ENCODE results near the gene CCDC33. TPM values are rescaled to one million over a fixed set of nuclear protein-coding genes. Genes with fewer than 3 reads are reported as not detected.

Gene CCDC33
- total RNA-seq, 1 experiment from 2014 or later, result 0.77 TPM

DNA sequence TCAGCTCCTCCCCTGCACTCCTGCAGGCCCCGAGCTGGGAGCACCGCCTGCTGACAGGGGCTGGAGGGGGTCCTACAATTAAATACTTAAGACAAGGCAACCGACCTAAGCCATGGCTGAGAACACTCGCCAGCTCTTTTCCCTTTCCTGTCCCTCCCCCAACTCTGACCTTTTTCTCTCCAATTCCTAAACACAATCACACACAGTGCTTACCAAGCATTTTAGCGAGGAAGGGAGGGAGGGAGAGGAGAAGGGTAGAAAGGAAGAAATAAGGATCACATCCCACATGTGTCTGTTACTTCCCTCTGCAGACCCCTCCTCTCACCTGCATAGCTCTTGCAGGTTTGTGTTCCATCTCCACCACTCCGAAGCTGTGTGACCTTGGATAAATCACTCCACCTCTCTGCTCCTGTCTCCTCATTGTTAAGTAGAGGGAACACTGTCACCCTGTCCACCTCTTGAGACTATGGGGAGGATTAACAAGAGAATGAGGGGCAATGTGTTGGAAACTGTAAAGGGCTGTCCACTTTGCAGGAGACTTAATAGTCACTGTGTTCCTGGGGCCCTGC, 67.7 kb downstream of the CCDC33 start:
- Histone ChIP-seq H3K9me2 (replicated peaks; ENCODE audit: low read length) (no peaks in the 10 kb centered on the region), H3K79me2 (ENCODE audit: low read length) (no peaks in the 10 kb centered on the region), H3F3A (ENCODE audit: low read length, unreplicated experiment) (no peaks in the 10 kb centered on the region), H3K4me2 (ENCODE audit: low read length) (no peak overlapping the region), H3K4me3 (ENCODE audit: low read length) (no peak overlapping the region), H3K4me1 (ENCODE audit: insufficient read depth, low read length) (no peaks in the 10 kb centered on the region), H3K9ac (ENCODE audit: low read length) (no peak overlapping the region), H3K36me3 (ENCODE audit: low read depth, low read length) (no peaks in the 10 kb centered on the region), H3K9me3 (ENCODE audit: low read length) (no peaks in the 10 kb centered on the region), H3K27me3 (ENCODE audit: low read length) (peaks cover 27% of the 10 kb centered on the region; the same call in 1 of the 2 replicates), H4K20me1 (ENCODE audit: low read length) (no peaks in the 10 kb centered on the region), H2AFZ (ENCODE audit: low read length) (no peak overlapping the region), H3K27ac (ENCODE audit: low read length) (no peak overlapping the region)
- ChIA-PET CTCF (interaction anchor here (0.6 to 1.1 kb wide), 2 partner anchors 175 to 176 kb away, joined by 4 to 10 read pairs; no protein-coding TSS in a partner anchor), POLR2A (ENCODE audit: unreplicated experiment) (interaction anchor here (0.6 kb wide), 1 partner anchor 64 kb away, joined by 6 read pairs; no protein-coding TSS in a partner anchor)
- no peak for TF ChIP-seq EZH2phosphoT487 (IDR thresholded peaks at IDR 0.05; ENCODE audit: borderline replicate concordance, low read length)
- no peak for TF ChIP-seq EZH2 (IDR thresholded peaks at IDR 0.05; ENCODE audit: low read length, unreplicated experiment)
- TF ChIP-seq, protein P1, sequence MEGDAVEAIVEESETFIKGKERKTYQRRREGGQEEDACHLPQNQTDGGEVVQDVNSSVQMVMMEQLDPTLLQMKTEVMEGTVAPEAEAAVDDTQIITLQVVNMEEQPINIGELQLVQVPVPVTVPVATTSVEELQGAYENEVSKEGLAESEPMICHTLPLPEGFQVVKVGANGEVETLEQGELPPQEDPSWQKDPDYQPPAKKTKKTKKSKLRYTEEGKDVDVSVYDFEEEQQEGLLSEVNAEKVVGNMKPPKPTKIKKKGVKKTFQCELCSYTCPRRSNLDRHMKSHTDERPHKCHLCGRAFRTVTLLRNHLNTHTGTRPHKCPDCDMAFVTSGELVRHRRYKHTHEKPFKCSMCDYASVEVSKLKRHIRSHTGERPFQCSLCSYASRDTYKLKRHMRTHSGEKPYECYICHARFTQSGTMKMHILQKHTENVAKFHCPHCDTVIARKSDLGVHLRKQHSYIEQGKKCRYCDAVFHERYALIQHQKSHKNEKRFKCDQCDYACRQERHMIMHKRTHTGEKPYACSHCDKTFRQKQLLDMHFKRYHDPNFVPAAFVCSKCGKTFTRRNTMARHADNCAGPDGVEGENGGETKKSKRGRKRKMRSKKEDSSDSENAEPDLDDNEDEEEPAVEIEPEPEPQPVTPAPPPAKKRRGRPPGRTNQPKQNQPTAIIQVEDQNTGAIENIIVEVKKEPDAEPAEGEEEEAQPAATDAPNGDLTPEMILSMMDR (conservative IDR thresholded peaks at IDR 0.05; ENCODE audit: low read depth, low read length), result no peak
- intact Hi-C loops (cut with micrococcal nuclease), result loop anchor here (10.0 kb wide), 1 partner anchor 329 kb away; no protein-coding TSS in a partner anchor
- BruUV-seq (replicated peaks), result no TSS peak
- no peak for DNase-seq
- ATAC-seq, result no peak

DNA sequence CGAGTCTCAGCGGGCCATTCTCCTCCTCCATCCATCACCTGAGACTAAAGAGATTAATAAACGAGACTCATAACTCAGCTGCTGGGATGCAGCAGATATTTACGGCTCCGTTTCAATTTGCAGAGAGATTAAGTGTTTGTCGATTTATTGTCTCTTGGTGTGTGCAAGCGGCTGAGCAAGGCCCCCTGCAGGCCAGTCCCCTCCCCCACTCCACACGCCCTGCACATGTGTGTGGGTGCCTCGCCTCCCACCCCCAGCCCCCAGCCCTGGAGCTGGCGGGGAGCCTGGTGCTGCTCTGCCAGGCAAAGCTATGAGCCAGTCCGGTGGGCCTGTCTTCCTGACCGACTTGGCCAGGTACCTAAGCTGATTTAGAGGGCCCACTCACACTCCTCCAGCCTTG, 68.3 kb downstream of the CCDC33 start:
- no peaks in the 10 kb centered on the region for H3K36me3 ChIP-seq (ENCODE audit: low read depth, low read length)
- no peak overlapping the region for H3K4me3 ChIP-seq (ENCODE audit: low read length)
- no peak for ATAC-seq
- no peak overlapping the region for H3K4me2 ChIP-seq (ENCODE audit: low read length)
- BruUV-seq (replicated peaks), result no TSS peak
- H2AFZ ChIP-seq (ENCODE audit: low read length), result no peak overlapping the region
- DNase-seq, result no peak
- H3K27ac ChIP-seq (ENCODE audit: low read length), result no peak overlapping the region
- H3K4me1 ChIP-seq (ENCODE audit: insufficient read depth, low read length), result no peaks in the 10 kb centered on the region
- H3K9me2 ChIP-seq (replicated peaks; ENCODE audit: low read length), result no peaks in the 10 kb centered on the region
- intact Hi-C loops (cut with micrococcal nuclease), result loop anchor here (10.0 kb wide), 1 partner anchor 330 kb away; no protein-coding TSS in a partner anchor
- H3K27me3 ChIP-seq (ENCODE audit: low read length), result peaks cover 25% of the 10 kb centered on the region
- ChIA-PET POLR2A (ENCODE audit: unreplicated experiment) (interaction anchor here (0.6 kb wide), 1 partner anchor 65 kb away, joined by 6 read pairs; no protein-coding TSS in a partner anchor), CTCF (interaction anchor here (1.1 kb wide), 1 partner anchor 176 kb away, joined by 4 read pairs; no protein-coding TSS in a partner anchor)
- H4K20me1 ChIP-seq (ENCODE audit: low read length), result no peaks in the 10 kb centered on the region
- H3K79me2 ChIP-seq (ENCODE audit: low read length), result no peaks in the 10 kb centered on the region
- no peak overlapping the region for H3K9ac ChIP-seq (ENCODE audit: low read length)
- TF ChIP-seq EZH2phosphoT487 (IDR thresholded peaks at IDR 0.05; ENCODE audit: borderline replicate concordance, low read length) (no peak), EZH2 (IDR thresholded peaks at IDR 0.05; ENCODE audit: low read length, unreplicated experiment) (no peak)
- TF ChIP-seq, protein P1 (conservative IDR thresholded peaks at IDR 0.05; ENCODE audit: low read depth, low read length), result no peak
- H3F3A ChIP-seq (ENCODE audit: low read length, unreplicated experiment), result no peaks in the 10 kb centered on the region
- no peaks in the 10 kb centered on the region for H3K9me3 ChIP-seq (ENCODE audit: low read length)

DNA sequence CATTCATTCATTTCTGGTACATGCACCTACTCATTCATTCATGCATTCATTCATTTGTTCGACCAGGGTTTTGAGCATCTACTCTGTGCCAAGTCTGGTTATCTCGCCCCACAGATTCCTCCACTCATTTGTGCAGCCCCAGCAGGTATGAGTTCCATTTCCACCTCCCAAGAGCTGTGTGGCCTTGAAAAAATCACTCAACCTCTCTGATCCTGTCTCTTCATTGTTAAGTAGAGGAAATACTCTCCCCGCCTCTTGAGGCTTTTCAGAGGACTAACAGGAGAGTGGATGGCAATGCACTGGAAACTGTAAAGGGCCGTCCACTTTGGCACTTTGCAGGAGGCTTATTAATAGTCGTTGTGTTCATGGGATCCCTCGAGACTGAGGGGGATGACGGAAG, 69.6 kb downstream of the CCDC33 start:
- no peaks in the 10 kb centered on the region for H4K20me1 ChIP-seq (ENCODE audit: low read length)
- H2AFZ ChIP-seq (ENCODE audit: low read length), result no peak overlapping the region
- ChIA-PET POLR2A (ENCODE audit: unreplicated experiment) (no interaction called here), CTCF (no interaction called here)
- no peaks in the 10 kb centered on the region for H3K36me3 ChIP-seq (ENCODE audit: low read depth, low read length)
- TF ChIP-seq, protein P1 (conservative IDR thresholded peaks at IDR 0.05; ENCODE audit: low read depth, low read length), result no peak
- no peak for TF ChIP-seq EZH2phosphoT487 (IDR thresholded peaks at IDR 0.05; ENCODE audit: borderline replicate concordance, low read length)
- no peak for TF ChIP-seq EZH2 (IDR thresholded peaks at IDR 0.05; ENCODE audit: low read length, unreplicated experiment)
- BruUV-seq (replicated peaks), result no TSS peak
- no peak overlapping the region for H3K27ac ChIP-seq (ENCODE audit: low read length)
- no peak overlapping the region for H3K9ac ChIP-seq (ENCODE audit: low read length)
- intact Hi-C loops (cut with micrococcal nuclease), result loop anchor here (10.0 kb wide), 1 partner anchor 331 kb away; no protein-coding TSS in a partner anchor
- no peaks in the 10 kb centered on the region for H3K9me3 ChIP-seq (ENCODE audit: low read length)
- no peaks in the 10 kb centered on the region for H3K4me1 ChIP-seq (ENCODE audit: insufficient read depth, low read length)
- no peaks in the 10 kb centered on the region for H3K79me2 ChIP-seq (ENCODE audit: low read length)
- H3F3A ChIP-seq (ENCODE audit: low read length, unreplicated experiment), result no peaks in the 10 kb centered on the region
- H3K4me3 ChIP-seq (ENCODE audit: low read length), result no peak overlapping the region
- no peak for DNase-seq
- peaks cover 16% of the 10 kb centered on the region for H3K27me3 ChIP-seq (ENCODE audit: low read length)
- no peak for ATAC-seq
- H3K4me2 ChIP-seq (ENCODE audit: low read length), result no peak overlapping the region
- H3K9me2 ChIP-seq (replicated peaks; ENCODE audit: low read length), result no peaks in the 10 kb centered on the region

Data from PC-3 (cell line).